T-helper 22 cell (primary cell): ENCODE results near the gene NTN4.
"Not testable (repeated sequence)": the region's sequence is repeated elsewhere in the genome, so short reads cannot be mapped to it uniquely, and the experiment has no call there.

Experiments
- DNase-seq: peaks from one replicate; pipeline ENCODE4 v3.0.0-alpha.2; 2020; ENCODE audit warnings: low read depth

The NTN4 gene

GRCh38 chr12:95705143-95705542 is 85.4 kb downstream of the NTN4 start:
- no peak for DNase-seq

- DNase-seq = no peak
Measured at GRCh38 chr12:95703986-95704385, 86.6 kb downstream of the NTN4 start.

GRCh38 chr12:95701722-95702418 is 88.7 kb downstream of the NTN4 start:
- DNase-seq = no peak

- no peak for DNase-seq
Measured at GRCh38 chr12:95701275-95701674, 89.3 kb downstream of the NTN4 start.

GRCh38 chr12:95700316-95700785 is 90.2 kb downstream of the NTN4 start:
- no peak for DNase-seq

GRCh38 chr12:95699579-95699978 is 91.0 kb downstream of the NTN4 start:
- DNase-seq = no peak

GRCh38 chr12:95694136-95694535 is 96.4 kb downstream of the NTN4 start:
- DNase-seq = no peak

- no peak for DNase-seq
Measured at GRCh38 chr12:95693689-95694088, 96.9 kb downstream of the NTN4 start.

GRCh38 chr12:95690861-95691635 is 99.5 kb downstream of the NTN4 start:
- DNase-seq = no peak

- DNase-seq = no peak
Measured at GRCh38 chr12:95687937-95688336, 102.6 kb downstream of the NTN4 start.

GRCh38 chr12:95683418-95683817 is 107.1 kb downstream of the NTN4 start:
- no peak for DNase-seq

- DNase-seq = no peak
Measured at GRCh38 chr12:95681210-95681765, 109.3 kb downstream of the NTN4 start.

- no peak for DNase-seq
Measured at GRCh38 chr12:95678684-95679083, 111.9 kb downstream of the NTN4 start.

- not testable (repeated sequence) for DNase-seq
Measured at GRCh38 chr12:95677782-95678181, 112.8 kb downstream of the NTN4 start.

- no peak for DNase-seq
Measured at GRCh38 chr12:95674631-95675030, 115.9 kb downstream of the NTN4 start.

GRCh38 chr12:95674163-95674562 is 116.4 kb downstream of the NTN4 start:
- DNase-seq = no peak

- DNase-seq = no peak
Measured at GRCh38 chr12:95673576-95673975, 117.0 kb downstream of the NTN4 start.

GRCh38 chr12:95672166-95672565 is 118.4 kb downstream of the NTN4 start:
- no peak for DNase-seq

GRCh38 chr12:95671265-95671664 is 119.3 kb downstream of the NTN4 start:
- no peak for DNase-seq

- DNase-seq = no peak
Measured at GRCh38 chr12:95663525-95663924, 127.0 kb downstream of the NTN4 start.

GRCh38 chr12:95661360-95661759 is 129.2 kb downstream of the NTN4 start:
- no peak for DNase-seq

GRCh38 chr12:95658386-95658785 is 132.2 kb downstream of the NTN4 start:
- no peak for DNase-seq

GRCh38 chr12:95654665-95655064 is 135.9 kb downstream of the NTN4 start:
- not testable (repeated sequence) for DNase-seq
